Measurements from ENCODE around the gene MYOM1. TPM values are rescaled to one million over a fixed set of nuclear protein-coding genes. Genes with fewer than 3 reads are reported as not detected.

MYOM1 gene
- total and polyA plus RNA-seq, 2 donors (not counting 3 experiments of a cell fraction or from before 2014, with no cell fraction given): 0.08 TPM; not detected in 1

GRCh38 chr18:3172097-3172496 is 47.7 kb downstream of the MYOM1 start:
- Histone ChIP-seq H3K4me3 (replicated peaks in 1 of 3; ENCODE audit: insufficient read depth in 1 of 3, low read depth in 1 of 3, low read length in 3 of 3) (no peak overlapping the region), H3K27ac (ENCODE audit: insufficient read depth, low read depth, low read length) (no peak overlapping the region), H3K9me1 (replicated peaks; ENCODE audit: control insufficient read depth, extremely low read depth, insufficient read depth, low read length) (no peaks in the 10 kb centered on the region), H3K36me3 (ENCODE audit: control insufficient read depth in 2 of 2, extremely low read depth in 1 of 2, insufficient read depth in 2 of 2, low read length in 2 of 2) (no peaks in the 10 kb centered on the region), H3K4me1 (ENCODE audit: control insufficient read depth, extremely low read depth, insufficient read depth, low read length) (no peaks in the 10 kb centered on the region), H3K79me2 (ENCODE audit: control insufficient read depth, insufficient read depth, low read length) (no peaks in the 10 kb centered on the region), H3K9me3 (replicated peaks; ENCODE audit: control insufficient read depth, insufficient read depth, low read length) (no peaks in the 10 kb centered on the region), H2AFZ (ENCODE audit: low read depth, low read length) (no peak overlapping the region), H3K4me2 (ENCODE audit: insufficient read depth, low read length) (no peak overlapping the region), H3K9ac (replicated peaks; ENCODE audit: extremely low read depth, insufficient read depth, low read length) (no peak overlapping the region), H4K20me1 (replicated peaks; ENCODE audit: control insufficient read depth, extremely low read depth, insufficient read depth, low read length) (no peaks in the 10 kb centered on the region), H3K27me3 (ENCODE audit: control insufficient read depth in 2 of 2, insufficient read depth in 2 of 2, low read length in 2 of 2) (peaks cover 0 to 6% of the 10 kb centered on the region in 2 experiments)
- intact Hi-C loops (cut with micrococcal nuclease) (no loop called here), dilution Hi-C loops (cut with MboI; ENCODE audit: extremely low pct_ligation_motif_present, low sequenced_read_pairs) (no loop called here)
- ChIA-PET POLR2A (no interaction called here), CTCF (interaction anchor here (1.4 kb wide), 1 partner anchor 21 kb away, joined by 4 read pairs; no protein-coding TSS in a partner anchor)
- FAIRE-seq: no peak
- no peak for DNase-seq (ENCODE audit: low read depth, low spot score)
- TF ChIP-seq GATA2 (IDR thresholded peaks at IDR 0.05; ENCODE audit: insufficient read depth, insufficient read length, low read depth, low read length): no peak
- no peak for TF ChIP-seq JUN (IDR thresholded peaks at IDR 0.05; ENCODE audit: borderline replicate concordance, insufficient read depth, insufficient read length, low read depth)
- TF ChIP-seq EZH2 (IDR thresholded peaks at IDR 0.05; ENCODE audit: borderline replicate concordance, low read depth, low read length, severe bottlenecking): no peak
- TF ChIP-seq CTCF (IDR thresholded peaks at IDR 0.05; ENCODE audit: extremely low read depth in 1 of 2, insufficient read depth in 1 of 2, low read depth in 1 of 2, low read length in 2 of 2): no peak
- TF ChIP-seq FOS (IDR thresholded peaks at IDR 0.05; ENCODE audit: borderline replicate concordance, insufficient read depth, low read length): no peak
- no peak for TF ChIP-seq MYC (IDR thresholded peaks at IDR 0.05; ENCODE audit: low read depth, low read length)
- TF ChIP-seq MAX (IDR thresholded peaks at IDR 0.05; ENCODE audit: insufficient read depth, insufficient read length): no peak
- no peak for TF ChIP-seq POLR2AphosphoS5 (IDR thresholded peaks at IDR 0.05; ENCODE audit: insufficient read depth, low read depth, low read length)
- no peak for TF ChIP-seq POLR2A (IDR thresholded peaks at IDR 0.05; ENCODE audit: low read depth, low read length)
- BruUV-seq (replicated peaks): no TSS peak
